ENCODE measurements around the gene IL12RB1. TPM values are rescaled to one million over a fixed set of nuclear protein-coding genes. Genes with fewer than 3 reads are reported as not detected.

IL12RB1 gene
- total and polyA plus RNA-seq, 10 of the 15 experiments (the other 5 are each of a cell fraction or from before 2014, with no cell fraction given), result 2.8 to 29.9 (median 17.6) TPM

- no peak for FAIRE-seq
- BruUV-seq (replicated peaks), result no TSS peak
- Histone ChIP-seq H3K9ac (ENCODE audit: control insufficient read depth, insufficient read depth, low read length) (no peak overlapping the region), H3K4me3 (no peak overlapping the region), H3K79me2 (ENCODE audit: control insufficient read depth, insufficient read depth, low read length) (peaks cover 12% of the 10 kb centered on the region), H2AFZ (ENCODE audit: control insufficient read depth, low read depth, low read length) (no peak overlapping the region), H3K4me2 (ENCODE audit: control insufficient read depth, insufficient read depth) (no peak overlapping the region), H3K27me3 (replicated peaks in 1 of 2; ENCODE audit: control insufficient read depth in 2 of 2, insufficient read depth in 2 of 2, low read length in 1 of 2) (no peaks in the 10 kb centered on the region), H4K20me1 (ENCODE audit: control insufficient read depth, insufficient read depth) (no peaks in the 10 kb centered on the region; the same call in 1 of the 2 replicates), H3K9me3 (replicated peaks; ENCODE audit: control insufficient read depth, insufficient read depth, low read length) (no peaks in the 10 kb centered on the region), H3K27ac (ENCODE audit: control insufficient read depth, insufficient read depth) (no peak overlapping the region), H3K36me3 (ENCODE audit: control insufficient read depth in 2 of 2, insufficient read depth in 2 of 2, low read length in 1 of 2) (peaks cover 16 to 27% of the 10 kb centered on the region in 2 experiments; a peak in 3 of 4 replicates), H3K4me1 (ENCODE audit: control insufficient read depth, insufficient read depth, low read length) (peaks cover 17% of the 10 kb centered on the region)
- CTCF ChIA-PET, result no interaction called here
- intact Hi-C loops (cut with micrococcal nuclease; ENCODE audit: unreplicated experiment) (no loop called here), in situ Hi-C loops (cut with MboI) (no loop called here)
- TF ChIP-seq HSF1 (IDR thresholded peaks at IDR 0.05; ENCODE audit: low read depth, low read length), result no peak
- TF ChIP-seq RBBP5 (conservative IDR thresholded peaks at IDR 0.05), result no peak
- no peak for TF ChIP-seq POLR2AphosphoS5 (IDR thresholded peaks at IDR 0.05; ENCODE audit: low read length)
- no peak for DNase-seq (ENCODE audit: low read depth, low spot score)
- SMC1A ChIA-PET (ENCODE audit: uncharacterized antibody, unreplicated experiment), result no interaction called here
- POLR2A ChIA-PET, result interaction anchor here (0.6 kb wide), 1 partner anchor 24 kb away, joined by 6 read pairs; no protein-coding TSS in a partner anchor
- WGBS (ENCODE audit: insufficient coverage, insufficient replicate concordance, low lambda C conversion rate, missing lambda C conversion rate), result 96% methylated on average over 16 of the region's 26 CpGs
- RAD21 ChIA-PET (ENCODE audit: unreplicated experiment), result no interaction called here
- no peak for ATAC-seq
These were observed 37.1 kb upstream of the IL12RB1 start for GRCh38 chr19:18123819-18124218.

GRCh38 chr19:18122860-18123795 lies 36.4 kb upstream of the IL12RB1 start:
- intact Hi-C loops (cut with micrococcal nuclease; ENCODE audit: unreplicated experiment) (no loop called here), in situ Hi-C loops (cut with MboI) (no loop called here)
- no peak for ATAC-seq
- no peaks in the 10 kb centered on the region for H3K9me3 ChIP-seq (replicated peaks; ENCODE audit: control insufficient read depth, insufficient read depth, low read length)
- WGBS (ENCODE audit: insufficient coverage, insufficient replicate concordance, low lambda C conversion rate, missing lambda C conversion rate), result 97% methylated on average over 19 of the region's 27 CpGs
- RAD21 ChIA-PET (ENCODE audit: unreplicated experiment), result interaction anchor here (0.6 kb wide), 1 partner anchor 122 kb away, joined by 3 read pairs; no protein-coding TSS in a partner anchor
- H2AFZ ChIP-seq (ENCODE audit: control insufficient read depth, low read depth, low read length), result no peak overlapping the region
- no peaks in the 10 kb centered on the region for H3K27me3 ChIP-seq (replicated peaks in 1 of 2; ENCODE audit: control insufficient read depth in 2 of 2, insufficient read depth in 2 of 2, low read length in 1 of 2)
- H3K4me1 ChIP-seq (ENCODE audit: control insufficient read depth, insufficient read depth, low read length), result peaks cover 24% of the 10 kb centered on the region
- no peak for TF ChIP-seq FOS (IDR thresholded peaks at IDR 0.05; ENCODE audit: borderline replicate concordance, extremely low read depth, insufficient read length)
- H4K20me1 ChIP-seq (ENCODE audit: control insufficient read depth, insufficient read depth), result no peaks in the 10 kb centered on the region; the same call in 1 of the 2 replicates
- no peak for DNase-seq (ENCODE audit: low read depth, low spot score)
- no peak for FAIRE-seq
- BruUV-seq (replicated peaks), result no TSS peak
- SMC1A ChIA-PET (ENCODE audit: uncharacterized antibody, unreplicated experiment), result no interaction called here
- CTCF ChIA-PET, result no interaction called here
- H3K4me2 ChIP-seq (ENCODE audit: control insufficient read depth, insufficient read depth), result no peak overlapping the region
- POLR2A ChIA-PET, result no interaction called here
- no peak overlapping the region for H3K9ac ChIP-seq (ENCODE audit: control insufficient read depth, insufficient read depth, low read length)
- peaks cover 15 to 26% of the 10 kb centered on the region in 2 experiments; a peak in 3 of 4 replicates for H3K36me3 ChIP-seq (ENCODE audit: control insufficient read depth in 2 of 2, insufficient read depth in 2 of 2, low read length in 1 of 2)
- no peak overlapping the region for H3K27ac ChIP-seq (ENCODE audit: control insufficient read depth, insufficient read depth)
- peaks cover 18% of the 10 kb centered on the region for H3K79me2 ChIP-seq (ENCODE audit: control insufficient read depth, insufficient read depth, low read length)
- H3K4me3 ChIP-seq, result no peak overlapping the region

Data from GM12878 (cell line).